Gastroesophageal sphincter (tissue), 4 donors: ENCODE measurements around the gene WWC2. TPM values are rescaled to one million over a fixed set of nuclear protein-coding genes. Genes with fewer than 3 reads are reported as not detected.

Experiments used
- ATAC-seq: fragments of 150-250 bp; one replicate; pipeline ENCODE4 v1.9.1; 2016; ENCODE audit warnings: mild to moderate bottlenecking, moderate library complexity
- H3K27ac ChIP-seq, 4 donors: fragments of 200-600 bp; sonication (generic) in 3 of 4; 1 replicate in 3 of 4; 2 replicates in 1 of 4; pipeline ENCODE4 v1.5.1; 2016 to 2019
- H3K27me3 ChIP-seq: fragments of 200-600 bp; sonication (generic); one replicate; pipeline ENCODE4 v1.5.1; 2019
- H3K36me3 ChIP-seq, 2 donors: fragments of 200-600 bp; sonication (generic); one replicate each; pipeline ENCODE4 v1.5.1; 2019; ENCODE audit warnings: control low read depth in 1 of 2
- H3K4me1 ChIP-seq, 3 donors: fragments of 200-600 bp; sonication (generic); 1 replicate in 2 of 3; 2 replicates in 1 of 3; pipeline ENCODE4 v1.5.1; 2016 to 2019; ENCODE audit warnings: control low read depth in 2 of 3
- H3K4me3 ChIP-seq, 2 donors: fragments of 200-600 bp; sonication (generic); one replicate each; pipeline ENCODE4 v1.5.1; 2019; ENCODE audit warnings: mild to moderate bottlenecking in 1 of 2, moderate library complexity in 1 of 2
- H3K9me3 ChIP-seq, 3 donors: fragments of 200-600 bp; sonication (generic); one replicate each; pipeline ENCODE4 v1.5.1; 2017 to 2019; ENCODE audit warnings: control low read depth in 2 of 3
- CTCF ChIP-seq, 4 experiments: fragments of 200-600 bp in 2 of 4; fragments of 450-650 bp in 2 of 4; sonication (generic) in 1 of 4; IDR thresholded peaks; one replicate each; pipeline ENCODE4 v1.5.1; 2017 to 2019; ENCODE audit warnings: antibody characterized with exemption in 4 of 4, mild to moderate bottlenecking in 2 of 4, moderate library complexity in 2 of 4
- EP300 ChIP-seq: sonication (generic); formaldehyde crosslinking; IDR thresholded peaks from one replicate; pipeline ENCODE4 v1.6.1; 2017; ENCODE audit warnings: antibody characterized with exemption, mild to moderate bottlenecking
- POLR2A ChIP-seq, 2 donors: fragments of 450-650 bp; IDR thresholded peaks; one replicate each; pipeline ENCODE4 v1.6.1; 2017; ENCODE audit warnings: antibody characterized with exemption in 2 of 2, mild to moderate bottlenecking in 2 of 2, moderate library complexity in 1 of 2
- POLR2AphosphoS5 ChIP-seq: sonication (generic); formaldehyde crosslinking; IDR thresholded peaks from one replicate; pipeline ENCODE4 v1.6.1; 2017; ENCODE audit warnings: antibody characterized with exemption
- WGBS, 2 donors: methylation state at CpG; one replicate each; pipeline ENCODE4 v1.1.5; 2018; ENCODE audit warnings: low coverage in 1 of 2; 5-methylcytosine and 5-hydroxymethylcytosine counted together
- total RNA-seq, 4 donors: library from RNA; depleted of rRNA; stranded (reverse); fragments of >200 nt; gene quantifications; one replicate each; pipeline ENCODE4 v1.1.0, GENCODE V29; 2016

WWC2 gene
- total RNA-seq, 4 donors from 2014 or later, result 23.0 to 42.0 (median 37.2) TPM

GRCh38 chr4:183071222-183071621 lies 27.8 kb upstream of the WWC2 start:
- H3K27ac ChIP-seq, result no peak overlapping the region
- ATAC-seq, result no peak
- peaks cover 0 to 18% (median 0%) of the 10 kb centered on the region in 3 donors for H3K9me3 ChIP-seq
- no peaks in the 10 kb centered on the region for H3K4me1 ChIP-seq
- no peaks in the 10 kb centered on the region for H3K27me3 ChIP-seq
- no peaks in the 10 kb centered on the region for H3K36me3 ChIP-seq
- H3K4me3 ChIP-seq, result no peak overlapping the region
- no peak for TF ChIP-seq POLR2AphosphoS5
- no peak for TF ChIP-seq POLR2A (IDR thresholded peaks at IDR 0.05)
- no peak for TF ChIP-seq CTCF (IDR thresholded peaks at IDR 0.05)
- TF ChIP-seq EP300, result no peak

- WGBS, 2 donors, result 91 to 100% methylated on average over 2 of the region's 2 CpGs
- ATAC-seq, result no peak
- Histone ChIP-seq H3K27me3 (no peaks in the 10 kb centered on the region), H3K27ac (no peak overlapping the region), H3K4me1 (no peaks in the 10 kb centered on the region), H3K9me3 (peaks cover 0 to 18% (median 0%) of the 10 kb centered on the region in 3 donors), H3K4me3 (no peak overlapping the region), H3K36me3 (no peaks in the 10 kb centered on the region)
- TF ChIP-seq CTCF (IDR thresholded peaks at IDR 0.05), result no peak
Observed at GRCh38 chr4:183072176-183072575, 26.9 kb upstream of the WWC2 start.

GRCh38 chr4:183073838-183074145 lies 25.3 kb upstream of the WWC2 start:
- H3K4me1 ChIP-seq, result no peaks in the 10 kb centered on the region
- TF ChIP-seq CTCF (IDR thresholded peaks at IDR 0.05) (peak in 1 of 4 experiments; percentile 3), EP300 (no peak)
- H3K27ac ChIP-seq, result no peak overlapping the region
- ATAC-seq, result no peak
- no peaks in the 10 kb centered on the region for H3K27me3 ChIP-seq
- H3K9me3 ChIP-seq, result peaks cover 0 to 10% (median 0%) of the 10 kb centered on the region in 3 donors
- no peaks in the 10 kb centered on the region for H3K36me3 ChIP-seq
- H3K4me3 ChIP-seq, result no peak overlapping the region
- 14 to 18% methylated on average over 2 of the region's 2 CpGs for WGBS, 2 donors

- no peak for TF ChIP-seq POLR2AphosphoS5
- no peak for TF ChIP-seq POLR2A (IDR thresholded peaks at IDR 0.05)
- no peak for TF ChIP-seq CTCF (IDR thresholded peaks at IDR 0.05)
- no peak for ATAC-seq
Observed at GRCh38 chr4:183074288-183074990, 24.6 kb upstream of the WWC2 start.

DNA sequence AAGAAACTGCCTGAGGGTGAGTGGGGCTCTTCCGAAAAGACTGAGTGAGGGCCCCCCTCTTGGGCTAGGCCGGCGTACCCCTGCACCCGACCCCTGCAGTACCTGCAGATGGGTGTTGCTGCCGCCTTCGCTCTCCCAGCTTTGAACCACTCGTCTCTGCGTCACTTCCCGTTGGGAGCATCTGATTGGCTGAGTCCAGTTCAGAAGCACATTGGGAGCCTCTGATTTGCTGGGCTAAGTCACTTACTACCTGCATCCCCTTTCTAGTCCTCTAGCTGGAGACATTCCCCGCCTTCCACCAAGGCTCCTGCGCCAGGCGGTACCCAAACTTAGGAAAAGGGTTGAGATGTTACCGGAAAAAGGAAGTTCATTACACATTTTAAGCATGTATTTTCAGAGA lies 20.4 kb upstream of the WWC2 start:
- WGBS, 2 donors, result 90 to 99% methylated on average over 2 to 9 of the region's 13 CpGs

More at GRCh38 chr4:183074288-183074990, 24.6 kb upstream of the WWC2 start:
- H3K36me3 ChIP-seq, result no peaks in the 10 kb centered on the region
- no peak overlapping the region for H3K4me3 ChIP-seq
- no peak overlapping the region for H3K27ac ChIP-seq
- no peaks in the 10 kb centered on the region for H3K4me1 ChIP-seq
- 87 to 90% methylated on average over 5 to 7 of the region's 7 CpGs for WGBS, 2 donors
- H3K9me3 ChIP-seq, result peaks cover 0 to 7% (median 0%) of the 10 kb centered on the region in 3 donors
- H3K27me3 ChIP-seq, result no peaks in the 10 kb centered on the region

More for the DNA sequence above, 20.4 kb upstream of the WWC2 start:
- Histone ChIP-seq H3K27me3 (no peaks in the 10 kb centered on the region), H3K9me3 (no peaks in the 10 kb centered on the region), H3K27ac (no peak overlapping the region), H3K4me3 (no peak overlapping the region), H3K36me3 (no peaks in the 10 kb centered on the region), H3K4me1 (peaks cover 0 to 13% (median 0%) of the 10 kb centered on the region in 3 donors)
- no peak for TF ChIP-seq POLR2AphosphoS5
- TF ChIP-seq EP300, result no peak
- TF ChIP-seq CTCF (IDR thresholded peaks at IDR 0.05), result no peak
- no peak for TF ChIP-seq POLR2A (IDR thresholded peaks at IDR 0.05)
- ATAC-seq, result no peak
